ENCODE results near the gene RPUSD1.
A peak's percentile ranks its signal among the peaks of the same experiment; 100 is the strongest.
"Not testable (repeated sequence)": the region's sequence is repeated elsewhere in the genome, so short reads cannot be mapped to it uniquely, and the experiment has no call there.

Gene RPUSD1, protein sequence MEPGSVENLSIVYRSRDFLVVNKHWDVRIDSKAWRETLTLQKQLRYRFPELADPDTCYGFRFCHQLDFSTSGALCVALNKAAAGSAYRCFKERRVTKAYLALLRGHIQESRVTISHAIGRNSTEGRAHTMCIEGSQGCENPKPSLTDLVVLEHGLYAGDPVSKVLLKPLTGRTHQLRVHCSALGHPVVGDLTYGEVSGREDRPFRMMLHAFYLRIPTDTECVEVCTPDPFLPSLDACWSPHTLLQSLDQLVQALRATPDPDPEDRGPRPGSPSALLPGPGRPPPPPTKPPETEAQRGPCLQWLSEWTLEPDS

DNA sequence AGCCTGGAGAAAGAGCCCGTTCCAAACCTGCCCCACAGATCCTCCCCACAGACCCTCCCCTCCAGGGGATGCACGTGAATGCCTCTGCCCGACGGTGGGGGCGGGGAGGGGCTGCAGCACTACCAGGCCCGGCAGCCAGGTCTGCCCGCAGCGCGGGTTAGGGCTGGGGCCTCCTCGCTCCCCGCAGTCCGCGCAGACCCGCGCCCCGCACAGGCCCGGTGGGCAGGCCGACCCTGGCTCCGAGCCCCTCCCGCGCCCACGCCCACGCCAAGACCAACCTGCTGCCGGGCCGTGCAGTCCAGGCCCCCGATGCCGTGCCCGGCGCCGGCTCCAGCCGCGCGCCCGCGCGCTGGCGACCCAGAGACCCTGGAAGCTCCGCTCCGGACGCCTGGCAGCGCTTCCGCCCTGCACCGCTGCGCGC, at the start of gene RPUSD1:
TSS of gene RPUSD1 (minus strand) at position 404 of the 421 bp plus-strand sequence. CDS start 644 bp downstream, outside the sequence.
- Mint-ChIP-seq H3K9me3 (no peaks in the 10 kb centered on the region), H3K4me3 (peak within 1 kb of the TSS; percentile 86 to 87 (median 87)), H3K36me3 (ENCODE audit: low read depth) (peaks cover 9% of the 10 kb centered on the region), H3K27ac (no peak within 1 kb of the TSS), H3K4me1 (no peaks in the 10 kb centered on the region), H3K27me3 (ENCODE audit: low read depth) (no peaks in the 10 kb centered on the region)
- no peak for TF ChIP-seq CTCF (IDR thresholded peaks at IDR 0.05; ENCODE audit: unreplicated experiment in 3 of 3)

- H3K4me3 Mint-ChIP-seq; H3K4me1 Mint-ChIP-seq; H3K27ac Mint-ChIP-seq; H3K36me3 Mint-ChIP-seq (ENCODE audit: low read depth): not testable (repeated sequence)
- peaks cover 30% of the 10 kb centered on the region for H3K9me3 Mint-ChIP-seq
- H3K27me3 Mint-ChIP-seq (ENCODE audit: low read depth) = peaks cover 33% of the 10 kb centered on the region
Observed at GRCh38 chr16:836822-837221, 48.6 kb upstream of the RPUSD1 start.

- no peak overlapping the region for H3K4me3 Mint-ChIP-seq
- peaks cover 29% of the 10 kb centered on the region for H3K27me3 Mint-ChIP-seq (ENCODE audit: low read depth)
- H3K27ac Mint-ChIP-seq = no peak overlapping the region
- peaks cover 30% of the 10 kb centered on the region for H3K9me3 Mint-ChIP-seq
- H3K4me1 Mint-ChIP-seq = no peaks in the 10 kb centered on the region
- no peak for TF ChIP-seq CTCF (IDR thresholded peaks at IDR 0.05; ENCODE audit: unreplicated experiment in 3 of 3)
- peaks cover 6% of the 10 kb centered on the region for H3K36me3 Mint-ChIP-seq (ENCODE audit: low read depth)
Observed at GRCh38 chr16:836221-836620, 48.0 kb upstream of the RPUSD1 start.

GRCh38 chr16:835373-835772, 47.2 kb upstream of the RPUSD1 start:
- Mint-ChIP-seq H3K4me3 (no peak overlapping the region), H3K27me3 (ENCODE audit: low read depth) (peaks cover 27% of the 10 kb centered on the region), H3K36me3 (ENCODE audit: low read depth) (peaks cover 6% of the 10 kb centered on the region), H3K27ac (no peak overlapping the region), H3K4me1 (no peaks in the 10 kb centered on the region), H3K9me3 (peaks cover 30% of the 10 kb centered on the region)
- TF ChIP-seq CTCF (IDR thresholded peaks at IDR 0.05; ENCODE audit: unreplicated experiment in 3 of 3) = no peak

DNA sequence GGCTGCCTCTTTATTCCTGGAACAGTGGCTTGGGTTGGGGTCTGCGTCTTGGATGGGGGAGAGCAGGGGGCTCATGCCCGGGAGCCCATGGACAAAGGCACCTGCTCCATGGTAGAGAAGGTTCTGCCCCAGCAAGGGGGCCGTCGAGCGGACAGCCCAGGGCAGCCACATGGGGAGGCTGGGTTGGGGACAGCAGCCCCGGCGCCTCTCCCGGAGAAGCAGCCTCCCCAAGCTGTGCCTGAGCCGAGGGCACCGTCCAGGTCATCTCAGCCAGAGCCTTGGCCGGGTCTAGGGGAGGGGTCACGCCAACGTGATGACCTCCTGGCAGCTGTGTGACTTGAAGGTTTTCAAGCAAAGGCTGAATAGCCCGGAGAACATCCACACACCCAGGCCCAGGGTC, 45.2 kb upstream of the RPUSD1 start:
- TF ChIP-seq CTCF (IDR thresholded peaks at IDR 0.05; ENCODE audit: unreplicated experiment in 3 of 3) = no peak
- H3K9me3 Mint-ChIP-seq = peaks cover 27% of the 10 kb centered on the region

GRCh38 chr16:832652-833336, 44.6 kb upstream of the RPUSD1 start:
- Mint-ChIP-seq H3K27ac (no peak overlapping the region), H3K27me3 (ENCODE audit: low read depth) (peaks cover 32% of the 10 kb centered on the region), H3K4me1 (no peaks in the 10 kb centered on the region), H3K36me3 (ENCODE audit: low read depth) (no peaks in the 10 kb centered on the region), H3K9me3 (peaks cover 23% of the 10 kb centered on the region), H3K4me3 (no peak overlapping the region)
- no peak for TF ChIP-seq CTCF (IDR thresholded peaks at IDR 0.05; ENCODE audit: unreplicated experiment in 3 of 3)

More for the DNA sequence above, 45.2 kb upstream of the RPUSD1 start:
- Mint-ChIP-seq H3K36me3 (ENCODE audit: low read depth) (peaks cover 3% of the 10 kb centered on the region), H3K4me1 (no peaks in the 10 kb centered on the region), H3K27ac (no peak overlapping the region), H3K4me3 (no peak overlapping the region), H3K27me3 (ENCODE audit: low read depth) (peaks cover 30% of the 10 kb centered on the region)

All from nephron (organoid).